Osteoblast (primary cell): ENCODE results near the gene KIRREL3. TPM values are rescaled to one million over a fixed set of nuclear protein-coding genes. Genes with fewer than 3 reads are reported as not detected.
A peak's percentile ranks its signal among the peaks of the same experiment; 100 is the strongest.

ENCODE experiments used
- DNase-seq: peaks from one replicate; pipeline ENCODE4 v3.0.0; 2011; ENCODE audit warnings: low spot score, mixed read lengths; ENCODE audit not compliant: insufficient read length; ENCODE audit errors: missing footprints
- H2AFZ ChIP-seq: 2 replicates; pipeline ENCODE4 v1.6.0; 2011; ENCODE audit warnings: mild to moderate bottlenecking, low read length
- H3K27ac ChIP-seq: 2 replicates; pipeline ENCODE4 v1.5.1; 2011; ENCODE audit warnings: mild to moderate bottlenecking, low read depth, low read length, moderate library complexity
- H3K27me3 ChIP-seq: 2 replicates; pipeline ENCODE4 v1.6.0; 2012; ENCODE audit warnings: mild to moderate bottlenecking, control low read depth, inconsistent platforms, low read length, moderate library complexity; ENCODE audit not compliant: insufficient read depth
- H3K36me3 ChIP-seq: 2 replicates; pipeline ENCODE4 v1.5.1; 2011; ENCODE audit warnings: mild to moderate bottlenecking, low read length, control low read depth, moderate library complexity; ENCODE audit not compliant: insufficient read depth
- H3K4me1 ChIP-seq: 2 replicates; pipeline ENCODE4 v1.5.1; 2011; ENCODE audit warnings: mild to moderate bottlenecking, low read length, control low read depth, moderate library complexity; ENCODE audit not compliant: insufficient read depth
- H3K4me2 ChIP-seq: 2 replicates; pipeline ENCODE4 v1.6.0; 2011; ENCODE audit warnings: mild to moderate bottlenecking, low read length; ENCODE audit not compliant: insufficient read depth
- H3K4me3 ChIP-seq: fragments of 200-600 bp; sonication (generic); 3 replicates; pipeline ENCODE4 v1.5.1; 2012; ENCODE audit warnings: mild to moderate bottlenecking, low read length, inconsistent platforms; ENCODE audit not compliant: insufficient read depth
- H3K79me2 ChIP-seq: 2 replicates; pipeline ENCODE4 v1.6.0; 2012; ENCODE audit warnings: mild to moderate bottlenecking, low read length, control low read depth, inconsistent platforms; ENCODE audit not compliant: insufficient read depth
- H3K9me3 ChIP-seq: 2 replicates; pipeline ENCODE4 v1.5.1; 2011; ENCODE audit warnings: low read depth, low read length, control low read depth
- H4K20me1 ChIP-seq: 2 replicates; pipeline ENCODE4 v1.6.0; 2012; ENCODE audit warnings: mild to moderate bottlenecking, low read length, control low read depth; ENCODE audit not compliant: insufficient read depth
- total RNA-seq: library from RNA; depleted of rRNA; stranded (reverse); fragments of >200 nt; gene quantifications from 2 replicates; pipeline ENCODE4 v1.2.3, GENCODE V29; 2012
- TF ChIP-seq, protein P1 (sequence below): IDR thresholded peaks from 2 replicates; pipeline ENCODE4 v1.5.1; 2011; ENCODE audit warnings: mild to moderate bottlenecking, low read depth, low read length, moderate library complexity; ENCODE audit errors: extremely low read depth

The KIRREL3 gene
- total RNA-seq, 1 donor, result 3.6 TPM

DNA sequence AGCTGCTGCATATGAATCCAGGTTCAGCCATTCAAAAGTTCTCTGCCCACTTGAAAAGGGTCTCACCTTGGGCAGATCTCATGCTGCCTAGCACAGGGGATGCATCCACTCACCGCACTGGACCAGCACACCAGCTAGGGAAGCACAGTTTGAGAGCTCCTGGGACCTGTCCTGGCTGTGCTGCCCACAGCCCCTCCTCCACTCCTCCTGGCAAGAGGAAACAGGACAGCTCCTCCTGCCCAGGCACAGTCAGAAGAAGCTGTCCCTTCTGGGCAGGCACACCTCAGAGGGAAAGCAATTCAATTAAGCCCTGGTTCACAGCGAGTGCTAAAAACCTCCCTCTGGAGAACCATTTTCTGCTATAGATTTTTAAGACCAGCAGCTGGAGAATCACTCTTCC, 498.4 kb downstream of the KIRREL3 start:
- no peaks in the 10 kb centered on the region for H3K4me1 ChIP-seq
- no peak overlapping the region for H3K4me2 ChIP-seq
- H3K27ac ChIP-seq, result no peak overlapping the region
- peaks cover 5% of the 10 kb centered on the region for H4K20me1 ChIP-seq
- no peak overlapping the region for H2AFZ ChIP-seq
- no peaks in the 10 kb centered on the region for H3K36me3 ChIP-seq
- no peak overlapping the region for H3K4me3 ChIP-seq
- no peaks in the 10 kb centered on the region for H3K9me3 ChIP-seq
- TF ChIP-seq, protein P1, sequence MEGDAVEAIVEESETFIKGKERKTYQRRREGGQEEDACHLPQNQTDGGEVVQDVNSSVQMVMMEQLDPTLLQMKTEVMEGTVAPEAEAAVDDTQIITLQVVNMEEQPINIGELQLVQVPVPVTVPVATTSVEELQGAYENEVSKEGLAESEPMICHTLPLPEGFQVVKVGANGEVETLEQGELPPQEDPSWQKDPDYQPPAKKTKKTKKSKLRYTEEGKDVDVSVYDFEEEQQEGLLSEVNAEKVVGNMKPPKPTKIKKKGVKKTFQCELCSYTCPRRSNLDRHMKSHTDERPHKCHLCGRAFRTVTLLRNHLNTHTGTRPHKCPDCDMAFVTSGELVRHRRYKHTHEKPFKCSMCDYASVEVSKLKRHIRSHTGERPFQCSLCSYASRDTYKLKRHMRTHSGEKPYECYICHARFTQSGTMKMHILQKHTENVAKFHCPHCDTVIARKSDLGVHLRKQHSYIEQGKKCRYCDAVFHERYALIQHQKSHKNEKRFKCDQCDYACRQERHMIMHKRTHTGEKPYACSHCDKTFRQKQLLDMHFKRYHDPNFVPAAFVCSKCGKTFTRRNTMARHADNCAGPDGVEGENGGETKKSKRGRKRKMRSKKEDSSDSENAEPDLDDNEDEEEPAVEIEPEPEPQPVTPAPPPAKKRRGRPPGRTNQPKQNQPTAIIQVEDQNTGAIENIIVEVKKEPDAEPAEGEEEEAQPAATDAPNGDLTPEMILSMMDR, result no peak
- no peaks in the 10 kb centered on the region for H3K27me3 ChIP-seq
- no peaks in the 10 kb centered on the region for H3K79me2 ChIP-seq
- DNase-seq, result no peak

DNA sequence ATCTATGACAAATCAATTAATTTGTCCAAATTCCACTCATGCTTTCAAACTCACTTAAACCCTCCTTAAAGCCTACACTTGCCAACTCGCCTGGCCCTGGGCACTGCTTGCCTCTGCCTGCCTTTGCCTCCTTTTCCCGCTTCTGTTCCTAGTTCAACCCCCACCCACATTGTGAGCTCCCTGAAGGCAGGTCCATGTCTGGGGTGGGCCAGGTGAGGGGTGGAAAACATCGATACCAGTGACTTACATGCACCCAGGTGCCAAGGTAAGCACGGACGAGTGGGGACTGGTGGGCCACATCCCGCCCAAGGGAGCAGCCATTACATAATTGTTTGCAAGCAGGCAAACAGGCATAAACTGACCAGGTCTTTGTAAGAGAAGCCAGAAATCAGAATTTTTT, 498.9 kb downstream of the KIRREL3 start:
- H4K20me1 ChIP-seq, result peaks cover 5% of the 10 kb centered on the region
- H3K27ac ChIP-seq, result no peak overlapping the region
- H3K79me2 ChIP-seq, result no peaks in the 10 kb centered on the region
- no peak overlapping the region for H3K4me2 ChIP-seq
- no peaks in the 10 kb centered on the region for H3K36me3 ChIP-seq
- H3K4me1 ChIP-seq, result no peaks in the 10 kb centered on the region
- H3K4me3 ChIP-seq, result no peak overlapping the region
- H2AFZ ChIP-seq, result no peak overlapping the region
- DNase-seq, result peak; percentile 59
- H3K9me3 ChIP-seq, result no peaks in the 10 kb centered on the region
- TF ChIP-seq, protein P1, result no peak
- H3K27me3 ChIP-seq, result no peaks in the 10 kb centered on the region

DNA sequence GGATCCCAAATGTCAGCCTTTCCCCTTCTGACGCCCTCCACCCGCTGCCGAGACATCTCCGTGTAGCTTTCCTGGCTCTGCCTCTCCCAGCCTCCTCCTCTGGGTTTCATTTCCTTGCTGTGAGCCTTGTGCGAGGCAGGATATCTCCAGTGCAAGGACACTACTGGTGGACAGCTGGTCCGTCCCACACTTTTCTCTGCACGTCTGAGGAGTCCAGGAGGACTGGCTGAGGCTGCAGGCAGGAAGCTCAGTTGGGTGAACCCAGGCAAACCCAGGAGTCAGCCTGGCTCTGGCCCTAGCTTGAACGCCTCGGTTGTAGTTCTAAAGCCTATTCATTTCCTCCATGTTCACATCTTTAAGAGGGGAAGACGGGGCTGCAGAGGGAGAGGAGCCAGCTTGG, 499.6 kb downstream of the KIRREL3 start:
- Histone ChIP-seq H3K27me3 (no peaks in the 10 kb centered on the region), H3K4me3 (no peak overlapping the region), H2AFZ (no peak overlapping the region), H3K79me2 (no peaks in the 10 kb centered on the region), H4K20me1 (peaks cover 5% of the 10 kb centered on the region), H3K9me3 (no peaks in the 10 kb centered on the region), H3K36me3 (no peaks in the 10 kb centered on the region), H3K27ac (no peak overlapping the region), H3K4me1 (no peaks in the 10 kb centered on the region), H3K4me2 (no peak overlapping the region)
- TF ChIP-seq, protein P1, result no peak
- no peak for DNase-seq

DNA sequence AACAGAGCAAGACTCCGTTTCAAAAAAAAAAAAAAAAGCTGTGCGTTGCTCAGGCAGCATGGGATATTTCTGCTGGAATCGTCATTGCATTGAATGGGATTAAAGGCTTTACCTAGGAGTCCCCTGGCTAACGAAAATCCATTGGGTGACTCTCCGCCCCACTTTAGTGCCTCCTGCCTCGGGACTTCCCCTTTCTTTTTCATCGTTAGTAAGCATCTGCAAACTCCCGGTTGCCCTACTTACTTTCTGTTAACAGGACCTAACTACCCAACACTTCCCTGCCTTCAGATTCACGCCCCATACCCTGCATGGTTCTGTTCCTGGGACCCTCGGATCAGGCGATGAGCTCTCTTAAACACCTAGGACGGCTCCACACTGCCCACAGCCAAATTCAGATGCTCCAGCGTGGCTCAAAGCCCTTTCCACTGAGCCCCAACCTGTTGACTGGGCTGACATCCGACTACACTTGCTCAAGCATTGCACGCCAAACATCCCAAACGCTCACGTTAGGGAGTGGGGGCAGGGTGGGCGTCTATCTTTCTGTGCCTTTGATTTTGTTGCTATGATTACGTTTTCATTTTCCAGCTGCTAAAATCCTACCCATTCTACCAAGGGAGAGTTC, 501.3 kb downstream of the KIRREL3 start:
- DNase-seq, result no peak
- no peak overlapping the region for H3K4me2 ChIP-seq
- H3K4me3 ChIP-seq, result no peak overlapping the region
- H3K4me1 ChIP-seq, result no peaks in the 10 kb centered on the region
- no peaks in the 10 kb centered on the region for H3K27me3 ChIP-seq
- TF ChIP-seq, protein P1, result no peak
- H3K36me3 ChIP-seq, result no peaks in the 10 kb centered on the region
- no peaks in the 10 kb centered on the region for H3K9me3 ChIP-seq
- no peak overlapping the region for H3K27ac ChIP-seq
- no peaks in the 10 kb centered on the region for H3K79me2 ChIP-seq
- H2AFZ ChIP-seq, result no peak overlapping the region
- H4K20me1 ChIP-seq, result peaks cover 5% of the 10 kb centered on the region
